SK-N-SH treated with all-trans-retinoic acid at 6 μM for 48 hours (cell line): ENCODE results near the gene CDCA3.

Source experiments
- ATAC-seq: fragments of 200-7000 bp; cut with Tn5 transposase; 3 replicates; pipeline ENCODE4 v1.9.1; 2020; ENCODE audit warnings: mild to moderate bottlenecking, moderate library complexity
- ARNTL ChIP-seq: fragments of 450-650 bp; formaldehyde crosslinking; IDR thresholded peaks from 2 replicates; pipeline ENCODE4 v1.5.0; 2020; ENCODE audit warnings: low read depth, mild to moderate bottlenecking, moderate library complexity, borderline replicate concordance
- BACH2 ChIP-seq: fragments of 250-450 bp; sonication (Bioruptor Pico); IDR thresholded peaks from 2 replicates; pipeline ENCODE4 v1.9.0; 2021; ENCODE audit warnings: mild to moderate bottlenecking, borderline replicate concordance
- CSDC2 ChIP-seq: fragments of 250-450 bp; sonication (Bioruptor Pico); IDR thresholded peaks from 2 replicates; pipeline ENCODE4 v1.5.0; 2020; ENCODE audit warnings: mild to moderate bottlenecking, moderate library complexity
- ESRRG ChIP-seq: fragments of 250-450 bp; sonication (Bioruptor Pico); IDR thresholded peaks from 2 replicates; pipeline ENCODE4 v1.6.1; 2021; ENCODE audit warnings: mild to moderate bottlenecking
- GLIS3 ChIP-seq: fragments of 250-450 bp; sonication (Bioruptor Pico); IDR thresholded peaks from 2 replicates; pipeline ENCODE4 v1.5.0; 2020; ENCODE audit warnings: mild to moderate bottlenecking, moderate library complexity
- ISL1 ChIP-seq: fragments of 250-450 bp; sonication (Bioruptor Pico); IDR thresholded peaks from 2 replicates; pipeline ENCODE4 v2.1.2; 2022; ENCODE audit warnings: mild to moderate bottlenecking, moderate library complexity
- OSR1 ChIP-seq: fragments of 250-450 bp; sonication (Bioruptor Pico); IDR thresholded peaks from 2 replicates; pipeline ENCODE4 v1.8.0; 2022; ENCODE audit warnings: moderate library complexity, mild to moderate bottlenecking, inconsistent platforms
- PPARA ChIP-seq: fragments of 250-450 bp; sonication (Bioruptor Pico); IDR thresholded peaks from 2 replicates; pipeline ENCODE4 v1.5.0; 2020; ENCODE audit warnings: mild to moderate bottlenecking, borderline replicate concordance
- RARB ChIP-seq: fragments of 250-450 bp; sonication (Bioruptor Pico); IDR thresholded peaks from 2 replicates; pipeline ENCODE4 v1.8.0; 2021; ENCODE audit warnings: mild to moderate bottlenecking, moderate library complexity
- SNAI2 ChIP-seq: fragments of 250-450 bp; sonication (Bioruptor Pico); IDR thresholded peaks from 2 replicates; pipeline ENCODE4 v1.5.0; 2020; ENCODE audit warnings: mild to moderate bottlenecking, moderate library complexity
- TCF4 ChIP-seq: fragments of 250-450 bp; sonication (Bioruptor Pico); IDR thresholded peaks from 2 replicates; pipeline ENCODE4 v1.8.0; 2021; ENCODE audit warnings: mild to moderate bottlenecking, moderate library complexity, borderline replicate concordance
- TOX ChIP-seq: fragments of 250-450 bp; sonication (Bioruptor Pico); IDR thresholded peaks from 2 replicates; pipeline ENCODE4 v1.8.0; 2021; ENCODE audit warnings: mild to moderate bottlenecking, moderate library complexity, borderline replicate concordance
- ZC3H10 ChIP-seq: fragments of 250-450 bp; sonication (Bioruptor Pico); IDR thresholded peaks from 2 replicates; pipeline ENCODE4 v1.5.1; 2021; ENCODE audit warnings: mild to moderate bottlenecking, moderate library complexity
- ZFP3 ChIP-seq: fragments of 250-450 bp; sonication (Bioruptor Pico); IDR thresholded peaks from 2 replicates; pipeline ENCODE4 v1.5.0; 2020; ENCODE audit warnings: mild to moderate bottlenecking, moderate library complexity
- ZFP30 ChIP-seq: fragments of 450-650 bp; formaldehyde crosslinking; IDR thresholded peaks from 2 replicates; pipeline ENCODE4 v1.5.0; 2022; ENCODE audit warnings: mild to moderate bottlenecking, moderate library complexity
- ZNF565 ChIP-seq: fragments of 450-650 bp; formaldehyde crosslinking; conservative IDR thresholded peaks from 2 replicates; pipeline ENCODE4 v1.5.0; 2020; ENCODE audit warnings: low read depth, mild to moderate bottlenecking, moderate library complexity
- ZNF8 ChIP-seq: fragments of 450-650 bp; formaldehyde crosslinking; IDR thresholded peaks from 2 replicates; pipeline ENCODE4 v1.5.0; 2020; ENCODE audit warnings: mild to moderate bottlenecking, moderate library complexity
- TF ChIP-seq, protein P1 (sequence below): fragments of 250-450 bp; sonication (Bioruptor Pico); IDR thresholded peaks from 2 replicates; pipeline ENCODE4 v1.8.0; 2020; ENCODE audit warnings: mild to moderate bottlenecking, moderate library complexity, borderline replicate concordance
- TF ChIP-seq, protein P2 (sequence below): fragments of 250-450 bp; sonication (Bioruptor Pico); IDR thresholded peaks from 2 replicates; pipeline ENCODE4 v1.5.1; 2020; ENCODE audit warnings: low read depth, mild to moderate bottlenecking, moderate library complexity
- TF ChIP-seq, protein P3 (sequence below): fragments of 250-450 bp; sonication (Bioruptor Pico); IDR thresholded peaks from 2 replicates; pipeline ENCODE4 v1.8.0; 2021; ENCODE audit warnings: low read depth, mild to moderate bottlenecking, moderate library complexity, borderline replicate concordance
- TF ChIP-seq, protein P4 (sequence below): fragments of 250-450 bp; sonication (Bioruptor Pico); IDR thresholded peaks from 2 replicates; pipeline ENCODE4 v1.5.0; 2020; ENCODE audit warnings: mild to moderate bottlenecking, moderate library complexity
- TF ChIP-seq, protein P5 (sequence below): fragments of 250-450 bp; sonication (Bioruptor Pico); IDR thresholded peaks from 2 replicates; pipeline ENCODE4 v1.5.1; 2021; ENCODE audit warnings: mild to moderate bottlenecking, moderate library complexity

The CDCA3 gene

DNA sequence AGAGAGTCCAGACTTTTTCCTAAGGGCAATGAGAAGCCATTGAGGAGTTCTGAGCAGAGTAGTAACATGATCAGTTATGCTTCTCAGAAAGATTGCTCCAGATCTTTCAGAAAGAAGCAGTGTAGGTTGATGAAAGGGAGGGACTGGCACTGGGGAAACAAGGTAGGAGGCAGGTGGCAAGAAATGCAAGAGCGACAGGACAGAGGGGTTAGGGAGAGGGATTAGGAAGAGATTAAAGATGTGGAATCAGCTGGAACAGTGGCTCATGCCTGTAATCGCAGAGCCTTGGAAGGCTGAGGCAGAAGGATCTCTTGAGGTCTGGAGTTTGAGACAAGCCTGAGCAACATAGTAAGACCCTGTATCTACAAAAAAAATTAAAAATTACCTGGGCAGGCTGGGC is 3.4 kb downstream of the CDCA3 start:
- ATAC-seq, result no peak
- TF ChIP-seq ZFP3 (CRISPR knock-in tag) (no peak), CSDC2 (CRISPR knock-in tag) (no peak), OSR1 (CRISPR knock-in tag) (no peak), ESRRG (no peak), ZNF8 (CRISPR knock-in tag) (no peak), TOX (CRISPR knock-in tag) (no peak), ZC3H10 (CRISPR knock-in tag) (no peak), SNAI2 (no peak), GLIS3 (CRISPR knock-in tag) (no peak)
- TF ChIP-seq, protein P1, sequence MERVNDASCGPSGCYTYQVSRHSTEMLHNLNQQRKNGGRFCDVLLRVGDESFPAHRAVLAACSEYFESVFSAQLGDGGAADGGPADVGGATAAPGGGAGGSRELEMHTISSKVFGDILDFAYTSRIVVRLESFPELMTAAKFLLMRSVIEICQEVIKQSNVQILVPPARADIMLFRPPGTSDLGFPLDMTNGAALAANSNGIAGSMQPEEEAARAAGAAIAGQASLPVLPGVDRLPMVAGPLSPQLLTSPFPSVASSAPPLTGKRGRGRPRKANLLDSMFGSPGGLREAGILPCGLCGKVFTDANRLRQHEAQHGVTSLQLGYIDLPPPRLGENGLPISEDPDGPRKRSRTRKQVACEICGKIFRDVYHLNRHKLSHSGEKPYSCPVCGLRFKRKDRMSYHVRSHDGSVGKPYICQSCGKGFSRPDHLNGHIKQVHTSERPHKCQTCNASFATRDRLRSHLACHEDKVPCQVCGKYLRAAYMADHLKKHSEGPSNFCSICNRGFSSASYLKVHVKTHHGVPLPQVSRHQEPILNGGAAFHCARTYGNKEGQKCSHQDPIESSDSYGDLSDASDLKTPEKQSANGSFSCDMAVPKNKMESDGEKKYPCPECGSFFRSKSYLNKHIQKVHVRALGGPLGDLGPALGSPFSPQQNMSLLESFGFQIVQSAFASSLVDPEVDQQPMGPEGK, result no peak
- TF ChIP-seq, all 23 proteins: peak for 0

DNA sequence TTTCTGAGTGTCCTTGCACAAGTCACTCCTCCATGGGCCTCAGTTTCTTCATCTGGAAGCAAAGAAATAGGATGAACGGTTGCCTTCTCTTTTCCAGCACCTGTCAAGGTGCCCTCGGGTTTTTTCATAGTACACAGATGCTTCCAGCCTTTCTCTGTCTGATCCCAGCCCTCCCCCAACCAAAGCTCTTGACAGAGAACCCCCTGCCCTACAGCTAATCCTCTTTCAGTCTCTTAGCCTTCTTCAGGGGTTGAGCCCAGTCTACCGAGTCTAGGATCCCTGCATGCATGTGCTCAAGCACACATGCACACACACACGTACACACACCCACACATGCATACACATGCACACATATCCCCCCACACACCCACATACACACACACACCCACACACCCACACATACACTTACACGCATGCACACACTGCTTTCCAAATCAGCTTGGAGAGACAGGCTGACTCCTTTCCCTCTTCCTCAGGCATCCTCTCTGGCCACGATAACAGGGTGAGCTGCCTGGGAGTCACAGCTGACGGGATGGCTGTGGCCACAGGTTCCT is 4.7 kb downstream of the CDCA3 start:
- ATAC-seq, result no peak
- TF ChIP-seq ISL1 (no peak), ZNF565 (CRISPR knock-in tag) (no peak), BACH2 (no peak), OSR1 (CRISPR knock-in tag) (no peak), ZC3H10 (CRISPR knock-in tag) (no peak), TOX (CRISPR knock-in tag) (no peak), ZFP30 (CRISPR knock-in tag) (no peak), ZFP3 (CRISPR knock-in tag) (no peak), ESRRG (no peak), PPARA (CRISPR knock-in tag) (no peak), TCF4 (CRISPR knock-in tag) (no peak)
- TF ChIP-seq, protein P2, sequence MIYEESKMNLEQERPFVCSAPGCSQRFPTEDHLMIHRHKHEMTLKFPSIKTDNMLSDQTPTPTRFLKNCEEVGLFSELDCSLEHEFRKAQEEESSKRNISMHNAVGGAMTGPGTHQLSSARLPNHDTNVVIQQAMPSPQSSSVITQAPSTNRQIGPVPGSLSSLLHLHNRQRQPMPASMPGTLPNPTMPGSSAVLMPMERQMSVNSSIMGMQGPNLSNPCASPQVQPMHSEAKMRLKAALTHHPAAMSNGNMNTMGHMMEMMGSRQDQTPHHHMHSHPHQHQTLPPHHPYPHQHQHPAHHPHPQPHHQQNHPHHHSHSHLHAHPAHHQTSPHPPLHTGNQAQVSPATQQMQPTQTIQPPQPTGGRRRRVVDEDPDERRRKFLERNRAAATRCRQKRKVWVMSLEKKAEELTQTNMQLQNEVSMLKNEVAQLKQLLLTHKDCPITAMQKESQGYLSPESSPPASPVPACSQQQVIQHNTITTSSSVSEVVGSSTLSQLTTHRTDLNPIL, result no peak
- TF ChIP-seq, protein P3, sequence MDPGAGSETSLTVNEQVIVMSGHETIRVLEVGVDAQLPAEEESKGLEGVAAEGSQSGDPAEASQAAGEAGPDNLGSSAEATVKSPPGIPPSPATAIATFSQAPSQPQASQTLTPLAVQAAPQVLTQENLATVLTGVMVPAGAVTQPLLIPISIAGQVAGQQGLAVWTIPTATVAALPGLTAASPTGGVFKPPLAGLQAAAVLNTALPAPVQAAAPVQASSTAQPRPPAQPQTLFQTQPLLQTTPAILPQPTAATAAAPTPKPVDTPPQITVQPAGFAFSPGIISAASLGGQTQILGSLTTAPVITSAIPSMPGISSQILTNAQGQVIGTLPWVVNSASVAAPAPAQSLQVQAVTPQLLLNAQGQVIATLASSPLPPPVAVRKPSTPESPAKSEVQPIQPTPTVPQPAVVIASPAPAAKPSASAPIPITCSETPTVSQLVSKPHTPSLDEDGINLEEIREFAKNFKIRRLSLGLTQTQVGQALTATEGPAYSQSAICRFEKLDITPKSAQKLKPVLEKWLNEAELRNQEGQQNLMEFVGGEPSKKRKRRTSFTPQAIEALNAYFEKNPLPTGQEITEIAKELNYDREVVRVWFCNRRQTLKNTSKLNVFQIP, result no peak
- TF ChIP-seq, protein P4, sequence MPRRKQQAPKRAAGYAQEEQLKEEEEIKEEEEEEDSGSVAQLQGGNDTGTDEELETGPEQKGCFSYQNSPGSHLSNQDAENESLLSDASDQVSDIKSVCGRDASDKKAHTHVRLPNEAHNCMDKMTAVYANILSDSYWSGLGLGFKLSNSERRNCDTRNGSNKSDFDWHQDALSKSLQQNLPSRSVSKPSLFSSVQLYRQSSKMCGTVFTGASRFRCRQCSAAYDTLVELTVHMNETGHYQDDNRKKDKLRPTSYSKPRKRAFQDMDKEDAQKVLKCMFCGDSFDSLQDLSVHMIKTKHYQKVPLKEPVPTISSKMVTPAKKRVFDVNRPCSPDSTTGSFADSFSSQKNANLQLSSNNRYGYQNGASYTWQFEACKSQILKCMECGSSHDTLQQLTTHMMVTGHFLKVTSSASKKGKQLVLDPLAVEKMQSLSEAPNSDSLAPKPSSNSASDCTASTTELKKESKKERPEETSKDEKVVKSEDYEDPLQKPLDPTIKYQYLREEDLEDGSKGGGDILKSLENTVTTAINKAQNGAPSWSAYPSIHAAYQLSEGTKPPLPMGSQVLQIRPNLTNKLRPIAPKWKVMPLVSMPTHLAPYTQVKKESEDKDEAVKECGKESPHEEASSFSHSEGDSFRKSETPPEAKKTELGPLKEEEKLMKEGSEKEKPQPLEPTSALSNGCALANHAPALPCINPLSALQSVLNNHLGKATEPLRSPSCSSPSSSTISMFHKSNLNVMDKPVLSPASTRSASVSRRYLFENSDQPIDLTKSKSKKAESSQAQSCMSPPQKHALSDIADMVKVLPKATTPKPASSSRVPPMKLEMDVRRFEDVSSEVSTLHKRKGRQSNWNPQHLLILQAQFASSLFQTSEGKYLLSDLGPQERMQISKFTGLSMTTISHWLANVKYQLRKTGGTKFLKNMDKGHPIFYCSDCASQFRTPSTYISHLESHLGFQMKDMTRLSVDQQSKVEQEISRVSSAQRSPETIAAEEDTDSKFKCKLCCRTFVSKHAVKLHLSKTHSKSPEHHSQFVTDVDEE (CRISPR knock-in tag), result no peak
- TF ChIP-seq, protein P1, result no peak

DNA sequence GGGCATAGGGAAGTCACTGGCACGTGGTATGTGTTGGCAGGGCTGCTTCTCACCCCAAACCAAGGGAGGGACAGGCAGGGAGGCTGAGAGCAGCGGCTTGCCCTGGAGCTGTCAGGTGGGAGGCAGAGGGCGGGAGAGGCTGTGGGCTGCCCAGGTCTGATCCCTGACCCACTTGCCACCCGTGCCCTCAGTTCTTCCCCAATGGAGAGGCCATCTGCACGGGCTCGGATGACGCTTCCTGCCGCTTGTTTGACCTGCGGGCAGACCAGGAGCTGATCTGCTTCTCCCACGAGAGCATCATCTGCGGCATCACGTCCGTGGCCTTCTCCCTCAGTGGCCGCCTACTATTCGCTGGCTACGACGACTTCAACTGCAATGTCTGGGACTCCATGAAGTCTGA is 5.7 kb downstream of the CDCA3 start:
- no peak for ATAC-seq
- TF ChIP-seq ZFP30 (CRISPR knock-in tag) (no peak), CSDC2 (CRISPR knock-in tag) (no peak), ZFP3 (CRISPR knock-in tag) (no peak), RARB (CRISPR knock-in tag) (no peak), TOX (CRISPR knock-in tag) (no peak), OSR1 (CRISPR knock-in tag) (no peak), ARNTL (CRISPR knock-in tag) (no peak), PPARA (CRISPR knock-in tag) (no peak), GLIS3 (CRISPR knock-in tag) (no peak), ZNF565 (CRISPR knock-in tag) (no peak)
- TF ChIP-seq, protein P3, result no peak
- TF ChIP-seq, protein P4 (CRISPR knock-in tag), result no peak
- TF ChIP-seq, protein P5, sequence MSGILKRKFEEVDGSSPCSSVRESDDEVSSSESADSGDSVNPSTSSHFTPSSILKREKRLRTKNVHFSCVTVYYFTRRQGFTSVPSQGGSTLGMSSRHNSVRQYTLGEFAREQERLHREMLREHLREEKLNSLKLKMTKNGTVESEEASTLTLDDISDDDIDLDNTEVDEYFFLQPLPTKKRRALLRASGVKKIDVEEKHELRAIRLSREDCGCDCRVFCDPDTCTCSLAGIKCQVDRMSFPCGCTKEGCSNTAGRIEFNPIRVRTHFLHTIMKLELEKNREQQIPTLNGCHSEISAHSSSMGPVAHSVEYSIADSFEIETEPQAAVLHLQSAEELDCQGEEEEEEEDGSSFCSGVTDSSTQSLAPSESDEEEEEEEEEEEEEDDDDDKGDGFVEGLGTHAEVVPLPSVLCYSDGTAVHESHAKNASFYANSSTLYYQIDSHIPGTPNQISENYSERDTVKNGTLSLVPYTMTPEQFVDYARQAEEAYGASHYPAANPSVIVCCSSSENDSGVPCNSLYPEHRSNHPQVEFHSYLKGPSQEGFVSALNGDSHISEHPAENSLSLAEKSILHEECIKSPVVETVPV (CRISPR knock-in tag), result no peak
